ENCODE results near the gene TSPAN32.

DNA sequence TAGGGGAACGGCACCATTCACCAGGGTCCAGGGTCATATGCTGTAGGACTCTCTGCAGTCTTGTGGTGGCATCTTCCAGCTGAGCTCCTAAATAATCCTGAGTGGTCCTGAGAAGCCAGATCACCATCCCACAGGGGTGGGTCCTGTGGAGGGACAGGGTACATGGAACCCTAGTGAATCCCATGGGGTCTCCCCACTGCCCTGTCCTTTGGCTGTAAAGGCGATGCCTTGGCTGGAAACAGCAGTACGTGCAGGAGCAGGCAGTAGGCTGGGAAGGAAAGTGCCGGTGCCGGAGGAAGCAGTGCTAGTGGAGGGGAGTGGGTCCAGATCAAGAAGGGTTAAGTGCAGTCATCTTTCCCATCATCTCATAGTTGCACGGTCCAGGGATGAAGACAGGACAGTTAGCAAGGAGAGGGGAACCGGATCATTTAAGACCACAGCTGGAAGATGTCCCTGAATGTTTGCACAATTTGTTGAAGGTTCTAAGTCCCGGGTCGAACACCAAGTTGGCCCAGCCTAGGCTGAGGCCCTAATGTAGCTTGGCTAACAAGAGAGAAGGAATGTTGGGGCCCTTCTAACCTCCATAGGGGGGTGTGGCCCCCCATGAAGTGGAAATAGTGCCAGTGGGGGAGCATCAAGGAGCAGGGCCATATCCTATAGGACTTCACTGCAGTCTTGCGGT is 18.1 kb downstream of the TSPAN32 start:
- TF ChIP-seq CTCF (IDR thresholded peaks at IDR 0.05 in 4 of 5, conservative IDR thresholded peaks at IDR 0.05 in 1 of 5) (no peak), POLR2A (IDR thresholded peaks at IDR 0.05) (no peak)
